IPS-NIHi7 (cell line): ENCODE results near the gene RPS5.

ENCODE experiments used
- DNase-seq: peaks from one replicate; pipeline ENCODE4 v3.0.0; 2012; ENCODE audit warnings: mixed read lengths; ENCODE audit errors: extremely low spot score

RPS5 gene

GRCh38 chr19:58385313-58385890, 1.7 kb upstream of the RPS5 start:
- DNase-seq = no peak

GRCh38 chr19:58385891-58386575, 1.0 kb upstream of the RPS5 start:
- no peak for DNase-seq

- DNase-seq = no peak
Observed at GRCh38 chr19:58387338-58388174, 487 bp downstream of the RPS5 start.

- no peak for DNase-seq
Observed at GRCh38 chr19:58388175-58388526, 1.1 kb downstream of the RPS5 start.

- DNase-seq = no peak
Observed at GRCh38 chr19:58392945-58393724, 6.1 kb downstream of the RPS5 start.

GRCh38 chr19:58393725-58394033, 6.6 kb downstream of the RPS5 start:
- no peak for DNase-seq

- DNase-seq = no peak
Observed at GRCh38 chr19:58394821-58395219, 7.8 kb downstream of the RPS5 start.

GRCh38 chr19:58395220-58395978, 8.3 kb downstream of the RPS5 start, which contains the start of gene RNF225:
RNF225 (plus strand) TSS chr19:58395656; CDS start chr19:58396090, 434 bp downstream.
- peak; percentile 69 for DNase-seq

- DNase-seq = peak; percentile 35
Observed at GRCh38 chr19:58395979-58396627, 9.0 kb downstream of the RPS5 start.

- DNase-seq = no peak
Observed at GRCh38 chr19:58396691-58397532, 9.8 kb downstream of the RPS5 start.

- DNase-seq = no peak
Observed at GRCh38 chr19:58397533-58398037, 10.5 kb downstream of the RPS5 start.

- DNase-seq = no peak
Observed at GRCh38 chr19:58398087-58398486, 11.0 kb downstream of the RPS5 start.

- no peak for DNase-seq
Observed at GRCh38 chr19:58398545-58398944, 11.5 kb downstream of the RPS5 start.

- DNase-seq = no peak
Observed at GRCh38 chr19:58399903-58400302, 12.8 kb downstream of the RPS5 start.

- DNase-seq = no peak
Observed at GRCh38 chr19:58400316-58400915, 13.3 kb downstream of the RPS5 start.

GRCh38 chr19:58400916-58401839, 14.1 kb downstream of the RPS5 start:
- DNase-seq = peak; percentile 97

- no peak for DNase-seq
Observed at GRCh38 chr19:58401840-58402421, 14.9 kb downstream of the RPS5 start.
